ENCODE results near the gene FBXO11. TPM values are rescaled to one million over a fixed set of nuclear protein-coding genes. Genes with fewer than 3 reads are reported as not detected.
A peak's percentile ranks its signal among the peaks of the same experiment; 100 is the strongest.

The FBXO11 gene
- total RNA-seq, 1 experiment from 2014 or later: 64.1 TPM

DNA sequence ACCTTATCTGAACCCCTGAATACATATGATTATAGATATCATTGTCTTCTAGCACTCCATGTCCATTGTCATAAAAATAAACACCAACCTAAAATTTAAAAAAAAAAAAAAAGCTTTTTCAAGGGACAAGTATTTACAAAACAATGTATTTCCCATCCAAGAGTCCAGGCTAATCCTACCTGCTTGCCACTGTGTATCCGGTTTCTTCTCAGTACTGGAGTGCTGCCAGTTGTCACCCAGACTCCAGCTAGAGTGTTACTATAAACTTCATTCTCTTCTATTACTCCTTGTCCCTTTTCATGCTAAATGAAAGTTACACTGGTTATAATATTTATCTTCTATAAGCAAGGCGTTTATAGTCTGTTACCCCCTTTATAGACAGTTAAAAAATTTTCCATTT, 87.5 kb downstream of the FBXO11 start:
- TF ChIP-seq, protein P1, sequence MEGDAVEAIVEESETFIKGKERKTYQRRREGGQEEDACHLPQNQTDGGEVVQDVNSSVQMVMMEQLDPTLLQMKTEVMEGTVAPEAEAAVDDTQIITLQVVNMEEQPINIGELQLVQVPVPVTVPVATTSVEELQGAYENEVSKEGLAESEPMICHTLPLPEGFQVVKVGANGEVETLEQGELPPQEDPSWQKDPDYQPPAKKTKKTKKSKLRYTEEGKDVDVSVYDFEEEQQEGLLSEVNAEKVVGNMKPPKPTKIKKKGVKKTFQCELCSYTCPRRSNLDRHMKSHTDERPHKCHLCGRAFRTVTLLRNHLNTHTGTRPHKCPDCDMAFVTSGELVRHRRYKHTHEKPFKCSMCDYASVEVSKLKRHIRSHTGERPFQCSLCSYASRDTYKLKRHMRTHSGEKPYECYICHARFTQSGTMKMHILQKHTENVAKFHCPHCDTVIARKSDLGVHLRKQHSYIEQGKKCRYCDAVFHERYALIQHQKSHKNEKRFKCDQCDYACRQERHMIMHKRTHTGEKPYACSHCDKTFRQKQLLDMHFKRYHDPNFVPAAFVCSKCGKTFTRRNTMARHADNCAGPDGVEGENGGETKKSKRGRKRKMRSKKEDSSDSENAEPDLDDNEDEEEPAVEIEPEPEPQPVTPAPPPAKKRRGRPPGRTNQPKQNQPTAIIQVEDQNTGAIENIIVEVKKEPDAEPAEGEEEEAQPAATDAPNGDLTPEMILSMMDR (IDR thresholded peaks at IDR 0.05; ENCODE audit: unreplicated experiment): no peak
- Mint-ChIP-seq H3K4me1 (ENCODE audit: insufficient read depth, unreplicated experiment) (peaks cover 7% of the 10 kb centered on the region), H3K27ac (ENCODE audit: low read depth, unreplicated experiment) (no peak overlapping the region), H3K9me3 (ENCODE audit: unreplicated experiment) (no peaks in the 10 kb centered on the region), H3K27me3 (ENCODE audit: insufficient read depth, unreplicated experiment) (no peaks in the 10 kb centered on the region), H3K4me3 (ENCODE audit: unreplicated experiment) (no peak overlapping the region), H3K36me3 (ENCODE audit: insufficient read depth, unreplicated experiment) (peaks cover 90% of the 10 kb centered on the region)
- no TSS peak for BruUV-seq (replicated peaks)
- no peak for DNase-seq (ENCODE audit: unreplicated experiment)
- ChIA-PET POLR2A (interaction anchor here (1.2 kb wide), 1 partner anchor 271 kb away, joined by 3 read pairs; no protein-coding TSS in a partner anchor), CTCF (interaction anchor here (0.6 kb wide), 1 partner anchor 432 kb away, joined by 3 read pairs; no protein-coding TSS in a partner anchor)
- intact Hi-C loops (cut with micrococcal nuclease): no loop called here

DNA sequence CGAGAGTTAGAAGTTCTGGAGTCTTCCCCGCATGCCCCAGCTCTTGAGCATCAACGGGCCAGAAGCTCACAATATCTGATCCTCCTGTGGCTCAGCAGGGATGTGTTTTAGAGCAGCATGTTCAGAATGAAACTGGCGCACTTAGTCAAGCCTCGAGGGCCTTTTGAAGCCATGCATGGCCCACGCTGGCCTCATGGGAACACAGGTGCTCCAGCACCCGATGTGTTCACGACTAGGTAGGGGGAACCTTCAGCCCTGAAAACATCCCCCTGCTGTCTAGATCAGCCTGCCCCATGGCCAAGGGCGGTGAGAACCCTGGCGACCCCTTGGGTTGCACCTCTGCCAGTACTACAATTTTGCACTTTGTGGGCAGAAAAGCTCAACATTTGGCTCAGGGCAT, 90.5 kb downstream of the FBXO11 start:
- Mint-ChIP-seq H3K27ac (ENCODE audit: low read depth, unreplicated experiment) (no peak overlapping the region), H3K9me3 (ENCODE audit: unreplicated experiment) (no peaks in the 10 kb centered on the region), H3K4me1 (ENCODE audit: insufficient read depth, unreplicated experiment) (peaks cover 7% of the 10 kb centered on the region), H3K36me3 (ENCODE audit: insufficient read depth, unreplicated experiment) (peaks cover 89% of the 10 kb centered on the region), H3K27me3 (ENCODE audit: insufficient read depth, unreplicated experiment) (no peaks in the 10 kb centered on the region), H3K4me3 (ENCODE audit: unreplicated experiment) (no peak overlapping the region)
- intact Hi-C loops (cut with micrococcal nuclease): no loop called here
- DNase-seq (ENCODE audit: unreplicated experiment): no peak
- BruUV-seq (replicated peaks): no TSS peak
- ChIA-PET CTCF (interaction anchor here (0.5 to 1.2 kb wide), 2 partner anchors 12 to 101 kb away, joined by 4 read pairs; no protein-coding TSS in a partner anchor), POLR2A (interaction anchor here (1.1 to 1.7 kb wide), 2 partner anchors 11 kb away, joined by 3 to 4 read pairs; no protein-coding TSS in a partner anchor)
- TF ChIP-seq, protein P1 (IDR thresholded peaks at IDR 0.05; ENCODE audit: unreplicated experiment): no peak

DNA sequence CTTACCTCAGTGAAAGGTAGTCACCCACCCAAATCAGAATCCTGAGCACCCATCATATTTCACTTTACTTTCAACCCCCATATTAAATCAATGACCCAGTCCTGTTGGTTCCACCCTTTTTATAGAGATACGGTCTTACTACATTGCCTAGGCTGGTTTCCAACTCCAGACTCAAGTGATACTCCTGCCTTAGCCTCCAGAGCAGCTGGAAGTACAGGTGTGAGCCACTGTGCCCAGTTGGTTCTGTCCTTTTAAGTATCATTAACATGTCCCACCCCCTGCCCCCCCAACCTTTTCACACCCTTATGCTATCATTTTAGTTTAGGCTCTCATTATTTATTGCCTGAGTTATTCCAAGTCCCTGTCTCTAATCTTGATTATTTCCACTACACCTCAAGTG, 94.6 kb downstream of the FBXO11 start:
- CTCF ChIA-PET: interaction anchor here (0.6 kb wide), 1 partner anchor 633 kb away, joined by 3 read pairs; no protein-coding TSS in a partner anchor
- POLR2A ChIA-PET: interaction anchor here (0.6 to 1.6 kb wide), 3 partner anchors 8 to 107 kb away, joined by 3 to 7 read pairs (median 3); no protein-coding TSS in a partner anchor
- H3K36me3 Mint-ChIP-seq (ENCODE audit: insufficient read depth, unreplicated experiment): peaks cover 75% of the 10 kb centered on the region

DNA sequence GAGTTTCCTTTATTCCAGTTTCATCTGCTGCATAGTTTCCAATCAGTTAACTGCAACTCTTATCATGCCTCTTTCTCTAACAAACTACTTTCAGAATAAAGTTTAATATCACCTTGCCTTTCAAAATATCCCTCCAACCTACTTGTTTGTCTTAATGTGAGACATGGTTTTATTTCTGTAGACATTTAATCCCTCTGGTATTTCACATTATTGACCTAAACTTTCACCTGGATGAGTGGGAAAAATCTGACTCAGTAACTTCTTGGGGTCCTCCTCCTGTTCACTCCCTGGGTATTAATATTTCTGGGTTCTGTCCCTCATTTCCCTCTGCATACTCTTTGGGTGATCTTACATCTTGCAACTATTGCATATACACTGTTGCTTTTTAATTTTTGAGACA, 95.4 kb downstream of the FBXO11 start:
- POLR2A ChIA-PET: interaction anchor here (0.9 kb wide), 1 partner anchor 27 kb away, joined by 3 read pairs; no protein-coding TSS in a partner anchor
- CTCF ChIA-PET: no interaction called here
- TF ChIP-seq, protein P1 (IDR thresholded peaks at IDR 0.05; ENCODE audit: unreplicated experiment): no peak
- no peaks in the 10 kb centered on the region for H3K9me3 Mint-ChIP-seq (ENCODE audit: unreplicated experiment)
- no TSS peak for BruUV-seq (replicated peaks)
- H3K36me3 Mint-ChIP-seq (ENCODE audit: insufficient read depth, unreplicated experiment): peaks cover 75% of the 10 kb centered on the region
- H3K27me3 Mint-ChIP-seq (ENCODE audit: insufficient read depth, unreplicated experiment): no peaks in the 10 kb centered on the region
- intact Hi-C loops (cut with micrococcal nuclease): no loop called here
- no peaks in the 10 kb centered on the region for H3K4me1 Mint-ChIP-seq (ENCODE audit: insufficient read depth, unreplicated experiment)
- H3K27ac Mint-ChIP-seq (ENCODE audit: low read depth, unreplicated experiment): peak overlapping the region; percentile 52
- no peak overlapping the region for H3K4me3 Mint-ChIP-seq (ENCODE audit: unreplicated experiment)
- no peak for DNase-seq (ENCODE audit: unreplicated experiment)

More for the DNA sequence above, 94.6 kb downstream of the FBXO11 start:
- Mint-ChIP-seq H3K4me3 (ENCODE audit: unreplicated experiment) (no peak overlapping the region), H3K27me3 (ENCODE audit: insufficient read depth, unreplicated experiment) (no peaks in the 10 kb centered on the region), H3K9me3 (ENCODE audit: unreplicated experiment) (no peaks in the 10 kb centered on the region), H3K27ac (ENCODE audit: low read depth, unreplicated experiment) (peak overlapping the region; percentile 52), H3K4me1 (ENCODE audit: insufficient read depth, unreplicated experiment) (no peaks in the 10 kb centered on the region)
- TF ChIP-seq, protein P1 (IDR thresholded peaks at IDR 0.05; ENCODE audit: unreplicated experiment): no peak
- DNase-seq (ENCODE audit: unreplicated experiment): no peak
- no TSS peak for BruUV-seq (replicated peaks)
- intact Hi-C loops (cut with micrococcal nuclease): no loop called here

Measured in MCF 10A (cell line).